GOT3 (cell line): ENCODE measurements around the gene INPP5D.

Source experiments
- DNase-seq: peaks from one replicate; lab custom pipeline; 2025; ENCODE audit warnings: mixed read lengths; lab: John Stamatoyannopoulos, UW

The INPP5D gene

GRCh38 chr2:233209533-233210171 is 149.5 kb downstream of the INPP5D start:
- no peak for DNase-seq

- DNase-seq: no peak
Observed at GRCh38 chr2:233210281-233210680, 150.1 kb downstream of the INPP5D start.

- DNase-seq: peak; percentile 45
Observed at GRCh38 chr2:233210843-233211547, 150.9 kb downstream of the INPP5D start.

DNA sequence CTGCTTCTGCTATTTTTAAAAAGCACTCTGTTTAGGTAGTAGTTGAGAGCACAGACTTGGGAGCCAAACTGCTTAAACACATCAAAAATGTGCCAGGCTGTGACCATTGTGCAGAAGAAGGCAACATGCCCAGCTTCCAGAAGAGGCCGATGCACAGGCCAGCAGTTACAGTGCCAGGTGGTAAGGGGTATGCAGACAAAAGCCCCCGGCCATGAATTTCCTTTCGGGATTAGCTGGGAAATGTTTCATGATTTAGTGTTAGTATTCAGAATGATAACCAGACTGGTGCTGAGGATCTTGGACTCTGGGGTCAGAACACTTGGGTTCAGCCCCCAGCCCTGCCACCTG is 151.4 kb downstream of the INPP5D start:
- DNase-seq: no peak

DNA sequence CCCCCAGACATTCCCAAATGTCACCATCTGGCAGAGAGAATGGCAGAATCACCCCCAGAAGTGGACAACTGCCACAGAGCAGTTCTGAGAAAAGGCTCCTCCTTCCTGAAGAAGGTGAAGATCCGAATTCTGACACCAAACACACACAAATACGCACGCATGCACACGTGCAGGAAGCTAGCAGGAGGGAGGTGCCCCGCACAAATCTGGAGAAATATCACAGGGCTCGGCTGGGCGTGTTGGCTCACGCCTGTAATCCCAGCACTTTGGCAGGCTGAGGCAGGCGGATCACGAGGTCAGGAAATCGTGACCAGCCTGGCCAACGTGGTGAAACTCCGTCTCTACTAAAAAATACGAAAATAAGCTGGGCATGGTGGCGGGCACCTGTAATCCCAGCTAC is 152.9 kb downstream of the INPP5D start:
- no peak for DNase-seq

GRCh38 chr2:233213975-233214374 is 153.8 kb downstream of the INPP5D start:
- no peak for DNase-seq

DNA sequence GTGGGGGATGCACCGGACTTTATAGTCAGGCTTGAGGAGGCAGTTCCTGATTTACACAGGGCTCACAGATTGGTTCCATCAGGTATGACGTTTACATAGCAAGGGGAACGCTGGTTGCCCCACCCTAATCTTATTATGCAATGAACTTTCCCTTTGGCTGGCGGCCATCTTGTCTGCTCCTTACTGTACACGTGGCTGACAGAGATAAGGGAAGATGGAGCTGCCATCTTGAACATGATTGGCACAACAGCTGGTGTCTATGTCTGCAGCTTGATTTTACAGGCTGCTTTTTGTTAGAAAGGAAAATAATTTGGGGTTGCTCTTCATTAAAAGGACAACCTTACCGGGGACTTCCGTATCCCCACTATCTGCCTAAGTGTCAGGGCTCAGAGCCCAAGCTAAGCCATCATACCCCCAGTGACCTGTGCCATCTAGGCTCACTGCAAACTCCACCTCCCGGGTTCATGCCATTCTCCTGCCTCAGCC is 157.8 kb downstream of the INPP5D start:
- DNase-seq: no peak

DNA sequence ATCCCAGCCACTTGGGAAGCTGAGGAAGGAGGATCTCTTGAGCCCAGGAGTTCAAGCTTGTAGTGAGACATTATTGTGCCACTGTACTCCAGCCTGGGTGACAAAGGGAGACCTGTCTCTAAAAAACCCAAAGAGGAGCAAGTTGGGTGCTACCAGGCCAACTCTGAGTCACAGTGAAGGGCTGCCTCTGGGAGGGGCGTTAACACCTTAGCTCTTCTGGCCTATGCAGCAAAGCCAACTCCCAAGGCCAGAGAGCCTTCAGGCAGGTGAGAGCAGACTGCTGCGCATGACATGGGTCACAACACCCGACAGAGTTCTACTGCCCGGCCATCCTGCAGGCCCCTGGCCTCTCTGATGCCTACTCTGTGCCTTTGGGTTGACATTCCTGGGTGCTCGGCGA is 158.7 kb downstream of the INPP5D start:
- no peak for DNase-seq

- DNase-seq: no peak
Observed at GRCh38 chr2:233219848-233220247, 159.7 kb downstream of the INPP5D start.

DNA sequence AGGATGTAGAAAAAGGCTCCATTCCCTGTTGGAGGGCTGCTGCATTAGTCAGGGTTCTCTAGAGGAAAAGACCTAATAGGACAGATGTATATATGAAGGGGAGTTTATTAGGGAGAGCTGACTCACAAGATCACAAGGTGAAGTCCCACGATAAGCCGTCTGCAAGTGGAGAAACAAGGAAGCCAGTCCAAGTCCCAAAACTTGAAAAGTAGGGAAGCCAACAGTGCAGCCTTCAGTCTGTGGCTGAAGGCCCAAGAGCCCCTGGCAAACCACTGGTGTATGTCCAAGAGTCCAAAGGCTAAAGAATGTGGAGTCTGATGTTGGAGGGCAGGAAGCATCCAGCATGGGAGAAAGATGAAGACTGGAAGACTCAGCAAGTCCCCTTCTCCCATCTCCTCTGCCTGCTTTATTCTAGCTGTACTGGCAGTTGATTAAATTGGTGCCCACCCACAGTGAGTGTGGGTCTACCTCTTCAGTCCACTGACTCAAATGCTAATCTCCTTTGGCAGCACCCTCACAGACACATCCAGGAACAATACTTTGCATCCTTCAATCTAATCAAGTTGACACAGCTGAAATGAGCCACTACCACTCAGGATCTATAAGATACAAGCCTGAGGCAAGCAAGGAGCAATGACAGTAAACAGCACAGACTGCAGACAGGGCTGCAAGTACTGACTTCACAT is 161.4 kb downstream of the INPP5D start:
- no peak for DNase-seq

DNA sequence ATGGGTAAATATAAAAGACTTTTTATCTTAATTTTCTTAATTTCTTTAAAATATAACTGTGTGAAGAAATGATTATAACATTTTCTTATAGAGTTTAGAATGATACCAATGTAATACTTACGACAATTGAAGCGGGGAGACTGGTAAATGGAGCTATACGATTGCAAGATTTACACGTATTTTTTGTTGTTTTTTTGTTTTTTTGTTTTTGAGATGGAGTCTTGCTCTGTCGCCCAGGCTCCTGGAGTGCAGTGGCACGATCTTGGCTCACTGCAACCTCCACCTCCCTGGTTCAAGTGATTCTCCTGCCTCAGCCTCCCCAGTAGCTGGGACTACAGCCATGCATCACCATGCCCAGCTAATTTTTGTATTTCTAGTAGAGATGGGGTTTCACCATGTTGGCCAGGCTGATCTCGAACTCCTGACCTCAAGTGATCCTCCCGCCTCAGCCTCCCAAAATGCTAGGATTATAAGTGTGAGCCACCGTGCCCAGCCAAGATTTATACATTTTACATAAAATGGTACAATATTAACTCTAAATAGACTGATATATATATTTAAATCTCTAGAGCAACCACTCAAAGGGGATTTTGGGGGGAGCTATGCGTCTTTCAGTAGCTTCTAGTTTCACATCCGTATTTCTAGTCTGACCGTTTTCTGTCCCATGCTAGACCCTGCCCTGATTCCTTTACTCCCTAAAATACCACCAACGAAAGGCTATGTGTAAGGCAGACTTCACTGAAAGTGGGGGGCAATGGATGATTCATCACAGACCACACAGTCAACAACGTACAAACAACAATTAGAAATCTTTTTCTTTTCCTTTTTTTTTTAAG is 163.1 kb downstream of the INPP5D start:
- no peak for DNase-seq

GRCh38 chr2:233225230-233226068 is 165.3 kb downstream of the INPP5D start:
- no peak for DNase-seq

DNA sequence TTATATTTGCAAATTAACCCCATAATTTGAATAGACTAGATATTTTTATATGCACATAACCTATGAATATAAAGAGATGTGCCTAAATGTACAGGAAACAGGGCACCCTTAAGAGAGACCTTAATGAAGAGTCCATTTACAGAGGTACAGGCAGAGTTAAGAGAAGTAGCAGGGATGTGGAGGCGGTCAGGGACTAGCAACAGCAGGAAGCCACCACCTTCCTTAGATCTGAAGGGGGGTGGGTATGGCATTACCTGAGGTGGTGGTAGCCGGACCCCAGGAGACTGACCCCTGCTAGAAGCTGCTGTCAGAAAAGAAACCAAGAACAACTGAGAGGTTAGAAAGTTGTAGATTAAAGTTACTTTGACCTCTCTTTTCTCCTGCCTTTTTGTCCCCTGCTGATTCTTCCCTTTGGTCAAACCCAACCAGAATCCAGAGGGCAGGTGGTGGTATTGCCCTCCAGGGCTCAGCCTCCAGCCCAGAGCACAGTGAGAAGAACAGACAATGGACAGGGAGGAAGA is 166.4 kb downstream of the INPP5D start:
- no peak for DNase-seq

DNA sequence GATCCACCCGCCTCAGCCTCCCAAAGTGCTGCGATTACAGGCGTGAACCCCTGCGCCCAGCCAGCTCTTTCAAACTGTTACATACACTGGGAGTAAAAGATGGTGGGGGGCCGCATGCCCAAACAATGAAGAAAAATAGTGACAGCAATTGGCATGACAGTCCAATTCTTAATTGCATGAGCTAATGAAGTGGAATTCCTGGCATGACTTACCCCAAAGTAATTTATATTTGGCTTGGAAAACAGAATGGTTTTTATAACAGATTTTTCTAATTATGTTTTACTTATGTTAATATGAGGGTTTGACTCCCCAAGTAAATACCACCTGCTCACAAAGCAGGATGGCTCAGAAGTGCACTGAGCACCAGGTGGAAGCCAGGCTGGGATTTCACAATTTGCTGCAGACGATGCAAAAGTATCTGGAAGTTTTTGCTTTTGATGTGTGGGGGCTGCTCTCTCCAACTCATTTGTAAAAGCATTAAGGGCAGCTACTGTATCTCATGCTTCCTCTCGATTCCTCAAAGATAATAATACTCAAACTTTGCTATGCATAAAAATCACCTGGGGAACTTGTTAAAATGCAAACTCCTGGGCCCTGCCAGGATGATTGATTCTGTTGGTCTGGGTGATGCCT is 167.3 kb downstream of the INPP5D start:
- DNase-seq: no peak

DNA sequence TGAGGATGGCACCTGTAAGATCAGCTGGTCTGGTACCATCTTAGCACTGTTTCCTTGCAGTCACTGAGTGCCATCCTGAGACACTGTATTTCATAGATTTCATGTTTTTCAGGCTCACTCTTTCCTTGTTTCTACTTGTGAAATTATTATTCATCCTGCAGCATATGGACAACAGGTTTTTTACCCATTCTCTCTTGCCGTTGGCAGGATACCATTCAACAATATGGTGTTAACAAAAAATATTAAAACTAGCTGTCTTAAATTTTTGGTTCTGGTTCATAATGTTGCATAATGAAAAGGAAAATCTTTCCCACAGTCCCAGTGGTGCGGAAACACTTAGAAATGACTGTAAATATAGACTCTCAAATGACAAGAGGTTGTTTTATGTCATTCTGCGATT is 168.2 kb downstream of the INPP5D start:
- no peak for DNase-seq

DNA sequence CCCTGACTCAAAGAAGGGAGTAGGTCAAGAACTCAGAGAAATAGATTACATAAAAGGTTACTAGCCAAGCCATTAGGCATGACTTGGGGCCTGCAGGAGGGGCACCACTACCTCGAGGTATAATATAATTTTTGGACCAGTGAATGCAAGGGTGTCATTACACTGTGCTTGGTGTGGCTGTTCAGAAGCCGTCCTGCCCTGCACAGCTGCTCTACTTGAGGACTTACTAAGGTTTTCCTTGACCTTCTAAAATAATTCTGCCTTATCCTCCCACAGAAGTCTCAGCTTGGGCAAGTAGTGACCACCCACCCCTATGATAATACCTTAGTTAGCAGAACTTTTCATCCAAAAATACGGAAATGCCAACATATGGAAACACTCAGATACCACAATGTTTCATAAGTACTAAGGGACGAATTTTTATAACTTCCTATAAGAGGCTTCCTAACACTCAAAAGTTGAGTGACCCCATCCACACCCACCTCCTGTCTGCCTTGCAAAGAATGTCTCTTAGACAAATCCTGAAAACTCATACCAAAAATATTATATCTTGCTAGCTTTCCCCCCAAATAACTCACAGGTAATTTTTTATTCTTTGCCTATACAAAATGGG is 173.6 kb downstream of the INPP5D start:
- no peak for DNase-seq

DNA sequence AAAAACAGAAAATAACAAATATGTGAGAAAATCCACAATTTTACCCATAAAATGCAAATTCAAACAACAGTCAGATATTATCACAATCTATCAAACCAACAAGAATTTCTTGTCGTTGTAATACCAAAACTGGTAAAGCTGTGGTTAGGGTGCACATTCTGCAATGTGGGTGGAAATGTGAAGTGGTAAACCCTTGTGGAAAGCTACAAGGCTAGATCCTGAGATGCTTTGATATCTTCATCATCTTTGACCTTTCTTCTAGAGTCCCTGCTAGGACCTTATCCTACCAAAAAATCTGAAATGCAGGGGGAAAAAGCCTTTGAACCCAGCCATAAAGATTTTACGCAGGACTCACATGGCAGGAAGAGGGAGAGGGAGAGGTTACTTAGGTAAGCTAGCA is 174.1 kb downstream of the INPP5D start:
- no peak for DNase-seq

- no peak for DNase-seq
Observed at GRCh38 chr2:233234996-233235395, 174.9 kb downstream of the INPP5D start.

GRCh38 chr2:233235977-233236376 is 175.8 kb downstream of the INPP5D start:
- no peak for DNase-seq
